IPS DF 4.7 (cell line): ENCODE data around the gene GPR63.

ENCODE experiments used
- DNase-seq: peaks from one replicate; pipeline ENCODE4 v3.0.0-alpha.2; 2013; ENCODE audit warnings: low spot score; ENCODE audit errors: extremely low read depth

GPR63 gene

DNA sequence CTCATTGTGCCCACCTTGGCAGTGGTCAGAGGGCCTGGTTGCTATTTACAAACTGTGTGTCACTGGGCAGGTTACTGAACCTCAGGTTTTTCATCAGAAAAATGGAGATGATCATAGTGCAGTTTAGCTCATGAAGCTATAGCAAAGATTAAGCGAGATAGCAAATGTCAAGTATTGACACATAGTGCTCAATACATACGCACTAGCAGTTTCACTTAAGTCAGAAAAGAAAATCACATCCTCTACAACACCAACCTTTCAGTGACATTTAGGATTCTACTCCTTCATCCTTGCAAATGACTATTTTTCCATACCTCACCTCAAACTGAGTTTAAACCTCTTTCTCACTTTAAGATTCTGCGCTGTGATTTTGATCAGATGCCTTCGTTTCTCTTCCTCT, 16.2 kb downstream of the GPR63 start:
- DNase-seq, result no peak

GRCh38 chr6:96816301-96816817, 20.9 kb downstream of the GPR63 start:
- DNase-seq, result no peak

- DNase-seq, result no peak
Measured at GRCh38 chr6:96814625-96815024, 22.7 kb downstream of the GPR63 start.

DNA sequence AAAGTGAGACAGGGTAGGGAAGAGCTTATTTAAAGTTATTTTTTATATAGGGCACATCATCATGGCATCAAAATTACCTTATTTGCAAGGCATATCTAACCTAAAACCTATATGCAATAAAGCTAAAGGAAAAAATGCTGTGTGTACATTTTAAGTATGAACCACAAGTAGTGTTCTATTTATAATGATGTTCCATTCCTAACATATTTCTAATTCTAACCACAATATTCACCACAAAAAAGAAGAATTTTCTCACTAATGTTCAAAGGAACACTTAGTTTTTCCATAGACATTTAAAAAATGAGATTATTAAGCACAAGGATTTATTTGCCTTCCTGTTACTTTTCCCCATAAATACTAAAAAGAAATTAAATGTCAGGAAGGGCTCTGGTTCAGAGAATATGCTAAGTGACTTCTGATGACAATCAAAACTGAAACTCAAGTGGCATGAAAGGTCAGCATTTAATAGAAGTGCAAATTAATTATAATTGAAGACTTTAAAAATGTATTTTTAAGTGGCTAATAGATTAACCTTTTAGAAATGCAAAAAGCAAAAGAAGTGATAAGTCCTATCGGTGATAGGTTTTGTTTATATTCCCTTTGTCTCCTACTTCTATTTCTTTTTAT, 25.1 kb downstream of the GPR63 start:
- DNase-seq, result no peak

DNA sequence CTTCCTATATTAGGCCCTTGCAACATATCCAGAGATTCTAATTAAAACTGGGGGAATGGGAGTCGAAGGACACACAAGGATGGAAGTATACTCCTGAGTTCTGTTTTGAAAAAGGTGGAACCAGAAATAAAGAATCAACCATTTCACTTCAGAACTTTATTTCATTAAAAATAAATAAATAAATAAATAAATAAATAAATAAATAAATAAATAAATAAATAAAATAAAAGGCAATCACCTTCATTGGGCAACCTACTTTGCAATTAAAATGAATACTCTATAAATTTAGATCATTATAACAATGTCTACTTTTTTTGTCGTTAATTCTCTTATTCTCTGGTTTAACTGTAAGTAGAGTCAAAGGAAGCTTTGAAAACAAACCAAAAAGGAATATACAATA, 25.6 kb downstream of the GPR63 start:
- DNase-seq, result no peak

DNA sequence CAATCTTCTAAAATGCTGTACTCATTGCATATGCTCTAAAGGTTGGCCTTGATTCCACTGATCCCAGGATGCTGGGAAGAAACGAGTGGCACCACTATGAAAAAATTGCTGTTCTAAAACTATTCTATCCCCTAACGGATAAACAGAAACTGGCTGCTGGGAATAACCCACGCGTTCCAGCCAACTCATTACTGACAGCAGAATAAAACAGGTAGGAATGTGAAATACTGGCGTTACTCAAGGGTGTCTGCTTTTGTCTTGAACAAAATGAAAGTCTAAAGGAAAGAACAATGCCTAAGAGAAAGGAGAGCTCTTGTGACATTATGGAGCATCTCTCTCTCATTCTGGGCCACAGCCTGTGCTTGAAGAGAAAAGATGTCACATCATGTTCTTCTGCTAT, 26.1 kb downstream of the GPR63 start:
- no peak for DNase-seq

- no peak for DNase-seq
Measured at GRCh38 chr6:96809119-96809518, 28.2 kb downstream of the GPR63 start.

- DNase-seq, result no peak
Measured at GRCh38 chr6:96803106-96803481, 34.2 kb downstream of the GPR63 start.

DNA sequence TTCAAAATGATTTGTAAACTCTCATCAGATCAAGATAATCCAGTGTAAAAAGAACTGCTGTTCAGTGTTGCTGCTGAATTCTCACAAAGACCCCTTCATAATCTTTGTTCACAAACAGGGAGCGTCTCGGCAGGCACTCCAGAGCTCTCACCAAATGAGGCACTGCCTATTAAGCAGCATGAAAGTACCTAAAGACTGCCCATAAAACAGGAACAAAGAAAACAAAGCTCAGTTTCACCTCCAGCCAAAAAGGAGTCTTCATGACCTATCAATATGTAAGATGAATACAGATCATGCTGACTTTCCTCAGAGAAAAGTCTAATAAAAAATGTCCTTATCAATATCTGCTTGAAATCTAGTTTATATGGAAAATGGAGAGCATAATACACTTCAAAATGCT, 41.8 kb downstream of the GPR63 start:
- no peak for DNase-seq

- DNase-seq, result no peak
Measured at GRCh38 chr6:96794980-96795379, 42.3 kb downstream of the GPR63 start.

DNA sequence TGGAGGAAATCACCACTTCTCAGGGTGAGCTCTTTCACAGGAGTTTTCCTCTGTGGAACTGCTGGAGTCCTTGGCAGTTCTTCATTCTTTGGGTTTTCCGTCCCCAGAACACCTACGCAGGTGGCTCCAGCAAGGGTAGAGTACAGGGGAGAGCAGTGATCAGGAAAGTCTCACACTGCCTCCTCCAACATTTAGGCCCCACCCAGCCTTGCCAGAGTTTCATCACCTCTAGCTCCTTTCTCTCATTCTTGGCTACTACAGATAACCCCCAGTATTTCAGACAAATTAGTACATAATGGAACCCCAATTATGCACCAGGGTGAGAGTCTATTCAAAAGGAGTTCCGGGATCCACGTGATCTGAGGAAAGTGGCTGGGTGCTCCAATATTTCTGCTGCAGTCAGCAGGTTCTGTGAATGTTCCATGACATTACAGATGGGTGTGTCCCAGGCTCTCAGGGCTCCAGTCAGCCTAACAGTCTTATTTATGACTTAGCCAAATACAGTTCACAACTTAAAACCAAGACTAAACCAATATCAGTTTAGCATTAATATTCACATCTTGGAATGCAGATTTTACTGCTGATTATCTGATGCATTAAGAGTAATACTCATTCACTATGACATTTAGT, 44.6 kb downstream of the GPR63 start:
- DNase-seq, result no peak

DNA sequence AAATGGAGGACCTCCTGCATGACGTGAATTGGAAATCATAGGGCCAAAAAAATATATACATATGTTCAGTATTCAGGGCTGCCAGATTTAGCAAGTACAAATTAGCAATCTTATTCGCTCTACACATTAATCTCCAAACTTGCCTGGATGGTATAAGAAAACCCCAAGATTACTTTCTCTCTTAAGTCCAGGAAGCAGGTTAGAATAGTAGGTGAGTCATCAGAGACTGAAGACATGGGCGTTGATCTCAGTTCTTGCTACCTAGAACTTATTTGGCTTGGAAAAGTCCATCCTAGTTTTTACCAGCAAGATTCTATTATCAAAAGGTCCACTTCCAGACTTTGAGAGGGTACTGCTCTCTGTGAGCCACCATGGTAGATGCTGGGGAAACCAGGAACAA, 47.4 kb downstream of the GPR63 start:
- no peak for DNase-seq

DNA sequence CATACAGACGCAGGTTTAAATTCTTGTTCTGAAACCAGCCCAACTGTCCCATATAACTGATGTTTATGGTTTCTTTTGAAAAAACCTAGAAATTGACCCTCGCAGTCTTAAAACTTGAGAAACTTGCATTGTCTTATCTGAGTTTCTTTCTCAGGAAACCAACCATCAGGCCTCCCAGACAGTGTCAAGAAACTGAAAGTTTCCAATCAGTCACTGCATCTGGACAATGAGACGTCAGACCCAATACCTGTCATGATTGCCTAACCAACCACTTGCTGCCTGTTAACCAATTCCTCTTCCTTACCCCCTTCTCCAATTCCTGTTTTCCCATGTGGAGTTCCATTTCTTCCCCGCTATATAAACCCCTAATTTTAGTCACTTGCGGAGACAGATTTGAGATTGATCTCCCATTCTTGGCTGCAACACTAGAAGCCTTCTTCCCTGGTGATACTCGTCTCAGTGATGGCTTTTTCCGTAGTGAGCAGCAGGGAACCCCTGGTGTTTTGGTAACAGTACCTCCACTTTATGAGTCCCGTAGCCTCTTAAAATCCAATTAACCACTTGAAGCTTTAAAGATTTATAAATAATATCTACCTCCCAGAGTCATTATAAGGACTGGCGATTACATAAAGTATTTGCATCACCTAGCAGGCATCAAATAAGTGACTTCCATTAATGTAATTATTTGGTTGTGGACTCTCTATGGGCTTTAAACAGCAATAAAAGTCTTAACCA, 49.3 kb downstream of the GPR63 start:
- no peak for DNase-seq

GRCh38 chr6:96786336-96786735, 50.9 kb downstream of the GPR63 start:
- DNase-seq, result no peak

DNA sequence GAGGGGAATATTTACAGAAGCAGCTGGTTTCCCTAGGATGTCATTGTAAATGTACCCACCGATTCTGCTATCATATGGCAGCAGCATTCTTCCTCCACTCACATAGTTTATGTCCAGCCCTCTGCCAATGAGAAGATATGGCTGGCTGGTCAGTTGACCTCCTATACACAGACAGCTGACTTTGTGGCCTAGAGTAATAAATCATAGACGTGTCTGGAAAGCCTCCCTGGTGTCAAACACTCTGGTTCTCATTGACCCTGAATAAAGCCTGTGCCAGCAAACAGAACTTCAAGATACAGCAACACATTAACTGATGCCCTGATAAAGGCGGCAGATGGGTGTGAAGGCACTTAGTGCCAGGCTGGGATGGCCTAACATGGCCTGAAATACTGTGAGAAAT, 52.6 kb downstream of the GPR63 start:
- no peak for DNase-seq

GRCh38 chr6:96783307-96783706, 54.0 kb downstream of the GPR63 start:
- no peak for DNase-seq

DNA sequence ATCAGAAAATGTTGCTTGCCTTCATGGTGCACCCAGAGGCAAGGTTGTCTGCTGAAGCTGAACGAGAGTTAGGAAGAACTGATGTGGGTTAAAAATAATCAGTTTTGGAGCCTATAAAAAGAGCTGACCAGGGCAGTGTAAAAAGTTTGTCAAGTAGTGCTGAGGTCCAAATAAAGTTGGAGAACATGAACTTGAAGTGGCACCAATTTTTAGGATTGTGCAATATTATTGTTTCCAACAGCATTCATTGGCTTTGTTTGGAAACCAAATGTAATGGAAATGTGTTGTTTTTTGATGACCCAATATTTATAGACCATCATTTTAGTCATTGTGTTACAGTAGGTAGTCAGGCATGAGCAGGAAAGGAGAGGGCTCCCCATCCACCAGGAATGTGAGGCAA, 55.7 kb downstream of the GPR63 start:
- no peak for DNase-seq

DNA sequence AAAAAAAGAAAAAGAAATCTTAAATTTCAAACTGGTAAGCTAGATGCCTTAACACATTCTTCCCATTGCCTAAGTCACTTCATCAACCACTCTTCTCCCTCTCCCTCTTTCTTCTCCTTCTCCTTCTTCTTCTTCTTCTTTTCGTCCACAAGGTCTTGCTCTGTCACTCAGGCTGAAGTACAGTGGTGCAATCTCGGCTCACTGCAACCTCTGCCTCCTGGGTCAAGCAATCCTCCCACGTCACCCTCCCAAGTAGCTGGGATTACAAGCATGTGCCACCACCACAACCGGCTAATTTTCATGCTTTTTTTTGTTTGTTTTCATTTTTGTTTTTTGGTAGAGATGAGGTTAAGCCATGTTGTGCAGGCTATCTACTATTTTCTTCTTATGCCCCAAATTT, 60.2 kb downstream of the GPR63 start:
- no peak for DNase-seq

GRCh38 chr6:96775727-96776400, 61.4 kb downstream of the GPR63 start:
- DNase-seq, result no peak

DNA sequence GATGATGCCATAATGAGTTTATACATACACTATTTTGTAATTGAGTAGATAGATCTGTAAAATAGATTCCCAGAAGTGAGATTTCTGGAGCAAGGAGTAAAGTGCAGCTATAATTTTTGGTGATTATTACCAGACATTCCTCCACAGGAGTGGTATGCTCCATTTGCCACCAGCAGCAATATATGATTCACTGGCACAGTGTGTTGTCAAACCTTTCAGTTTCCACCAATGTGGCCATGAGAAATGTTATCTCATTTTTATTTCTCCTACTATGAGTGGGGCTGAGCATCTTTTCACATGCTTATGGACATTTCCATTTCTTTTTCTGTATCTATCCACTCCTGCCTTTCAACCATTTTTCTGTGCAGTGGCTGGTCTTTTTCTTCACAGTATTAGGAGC, 70.5 kb downstream of the GPR63 start:
- DNase-seq, result no peak

GRCh38 chr6:96762599-96762998, 74.7 kb downstream of the GPR63 start:
- no peak for DNase-seq

DNA sequence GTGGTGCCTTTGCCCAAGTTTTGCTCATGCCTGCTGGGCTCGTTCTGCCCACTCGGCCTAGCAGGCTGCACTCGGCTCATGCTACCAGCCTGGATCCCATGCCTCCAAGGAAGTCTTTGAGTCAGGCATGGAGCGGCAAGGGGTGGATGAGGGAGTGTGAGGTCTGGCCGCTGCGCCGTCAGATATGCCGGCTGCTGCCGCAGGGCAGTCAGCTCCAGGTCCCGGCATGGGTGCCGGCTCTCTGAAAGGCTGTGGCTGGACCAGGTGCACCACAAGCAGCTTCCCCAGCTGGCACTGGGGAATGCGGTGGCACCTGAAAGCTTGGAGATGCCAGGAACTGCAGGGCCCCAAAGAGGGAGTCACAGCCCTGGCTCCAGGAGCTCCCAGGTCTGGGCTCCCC, 75.5 kb downstream of the GPR63 start:
- no peak for DNase-seq
